HG02840 (cell line): Measurements from ENCODE around the gene ZHX3.

ENCODE experiments used
- ATAC-seq: cut with Tn5 transposase; IDR thresholded peaks from one replicate; pipeline ENCODE4 v1.9.1; 2021; ENCODE audit warnings: mild to moderate bottlenecking, moderate library complexity, moderate number of reproducible peaks; ENCODE audit not compliant: unreplicated experiment, low FRiP score

ZHX3 gene

GRCh38 chr20:41304424-41305079 is 13.0 kb downstream of the ZHX3 start:
- no peak for ATAC-seq

GRCh38 chr20:41304002-41304401 is 13.5 kb downstream of the ZHX3 start:
- no peak for ATAC-seq

- ATAC-seq, result no peak
These were observed 16.6 kb downstream of the ZHX3 start for GRCh38 chr20:41300886-41301285.

DNA sequence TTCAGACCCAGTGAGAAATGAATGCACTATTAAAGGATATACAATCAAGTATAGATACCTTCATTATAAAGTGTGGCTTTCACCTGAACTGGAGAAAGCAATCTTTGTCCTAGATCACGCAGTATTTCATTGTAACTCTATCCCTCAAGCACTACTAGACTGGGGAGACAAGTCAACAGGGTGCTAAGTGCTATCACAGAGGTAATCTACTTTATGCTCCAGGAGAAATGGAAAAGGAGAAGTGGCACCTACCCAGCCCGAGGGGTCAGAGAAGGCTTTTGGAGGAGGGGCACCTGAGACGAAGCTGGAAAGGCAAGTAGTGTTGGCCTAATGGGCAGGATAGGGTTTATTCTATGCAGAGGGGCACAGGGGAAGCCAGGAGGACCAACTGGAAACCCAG is 17.1 kb downstream of the ZHX3 start:
- ATAC-seq, result no peak

GRCh38 chr20:41299899-41300298 is 17.6 kb downstream of the ZHX3 start:
- no peak for ATAC-seq

DNA sequence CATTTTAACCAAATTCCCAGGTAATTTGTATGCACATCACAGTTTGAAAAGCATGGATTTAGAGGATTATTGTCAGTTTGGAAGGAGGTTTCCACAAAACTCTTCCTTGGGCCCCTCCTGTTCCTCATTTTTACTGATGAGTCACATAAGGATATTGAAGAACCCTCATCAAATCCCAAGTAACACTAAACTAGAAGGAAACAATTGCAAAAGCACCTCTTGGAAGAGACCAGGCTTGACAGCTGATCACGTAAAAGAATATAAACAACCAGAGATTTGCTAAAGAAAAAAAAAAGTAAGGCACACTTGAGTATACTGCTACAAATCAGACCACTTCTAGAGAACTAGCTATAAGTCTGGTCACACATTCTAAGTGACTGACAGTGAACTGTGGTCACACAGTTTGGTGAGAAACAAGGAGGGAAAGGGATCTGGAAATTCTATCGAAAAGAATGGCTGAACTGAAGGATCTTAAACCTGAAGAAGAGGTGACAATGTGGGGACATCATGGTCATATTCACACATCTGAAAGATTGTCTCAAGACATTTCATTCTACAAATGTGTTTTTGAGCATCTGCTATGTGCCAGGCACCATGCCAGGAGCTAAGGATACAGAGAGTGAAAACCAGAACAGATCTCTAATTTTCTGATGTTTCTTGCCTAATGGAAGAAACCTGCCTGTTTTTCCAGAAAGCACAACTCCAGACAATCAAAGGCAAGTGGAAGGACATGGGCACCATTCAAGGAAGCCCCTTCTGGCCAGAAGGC is 24.1 kb downstream of the ZHX3 start:
- no peak for ATAC-seq

GRCh38 chr20:41290804-41291389 is 26.6 kb downstream of the ZHX3 start:
- ATAC-seq, result no peak

GRCh38 chr20:41287327-41287726 is 30.2 kb downstream of the ZHX3 start:
- no peak for ATAC-seq

GRCh38 chr20:41286240-41286851 is 31.2 kb downstream of the ZHX3 start:
- no peak for ATAC-seq

DNA sequence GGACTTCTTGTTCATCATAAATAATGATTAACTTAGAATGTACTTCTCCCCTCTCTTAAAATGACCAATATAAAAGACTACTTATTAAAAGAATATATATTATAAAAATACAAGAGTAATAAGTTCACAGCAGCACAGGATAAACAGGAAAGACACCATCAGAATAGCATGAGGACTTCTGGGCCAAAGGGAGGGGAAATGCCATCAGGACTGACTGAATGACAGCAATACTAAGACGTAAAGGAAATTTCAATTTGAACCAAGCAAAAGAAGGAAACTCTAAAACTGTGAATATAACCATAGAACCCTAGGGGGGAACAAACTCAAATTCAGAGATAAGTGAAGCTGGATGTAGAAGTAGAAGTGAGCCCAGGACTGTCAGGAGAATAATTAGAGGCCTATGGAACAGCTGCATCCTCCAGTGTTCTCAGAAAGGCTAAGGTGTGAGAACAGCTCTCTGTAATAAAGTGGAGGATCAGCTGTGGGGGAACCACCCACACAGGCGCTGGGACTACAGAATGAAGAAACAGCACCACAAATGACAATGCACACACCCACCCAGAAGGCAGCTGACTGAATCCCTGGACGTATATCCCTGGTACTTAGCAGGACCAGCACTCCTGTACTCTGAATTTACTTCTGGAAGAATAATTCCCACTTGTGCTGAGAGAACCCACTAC is 37.8 kb downstream of the ZHX3 start:
- no peak for ATAC-seq

DNA sequence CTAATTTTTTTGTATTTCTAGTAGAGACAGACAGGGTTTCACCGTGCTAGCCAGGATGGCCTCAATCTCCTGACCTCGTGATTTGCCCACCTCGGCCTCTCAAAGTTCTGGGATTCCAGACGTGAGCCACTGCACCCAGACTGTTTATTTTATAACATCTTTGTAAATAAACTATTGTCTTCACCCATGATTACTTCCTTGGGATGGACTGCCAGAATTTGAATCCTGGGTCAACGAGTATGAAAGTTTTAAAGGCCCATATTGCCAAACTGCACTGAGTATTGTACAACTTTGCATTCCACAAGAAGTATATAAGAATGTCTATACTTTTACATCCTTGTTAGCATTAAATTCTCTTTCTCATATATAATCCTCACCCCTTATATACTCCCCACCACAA is 38.6 kb downstream of the ZHX3 start:
- ATAC-seq, result no peak

DNA sequence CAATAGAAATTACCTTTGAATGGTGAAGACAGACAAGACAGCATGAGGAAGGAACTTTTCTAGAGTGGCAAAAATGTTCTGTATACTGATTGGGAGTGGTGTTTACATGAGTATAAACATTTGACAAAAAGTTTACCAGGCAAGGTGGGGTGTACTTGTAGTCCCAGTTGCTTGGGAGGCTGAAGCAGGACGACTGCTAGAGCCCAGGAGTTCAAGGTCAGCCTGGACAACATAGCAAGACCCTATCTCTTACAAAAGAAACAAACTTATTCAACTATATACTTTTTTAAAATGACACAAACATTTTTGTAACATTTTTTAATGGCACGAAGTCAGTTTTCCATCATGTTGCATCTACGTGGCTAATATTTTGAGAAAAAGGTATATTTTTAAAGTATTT is 40.5 kb downstream of the ZHX3 start:
- ATAC-seq, result no peak

DNA sequence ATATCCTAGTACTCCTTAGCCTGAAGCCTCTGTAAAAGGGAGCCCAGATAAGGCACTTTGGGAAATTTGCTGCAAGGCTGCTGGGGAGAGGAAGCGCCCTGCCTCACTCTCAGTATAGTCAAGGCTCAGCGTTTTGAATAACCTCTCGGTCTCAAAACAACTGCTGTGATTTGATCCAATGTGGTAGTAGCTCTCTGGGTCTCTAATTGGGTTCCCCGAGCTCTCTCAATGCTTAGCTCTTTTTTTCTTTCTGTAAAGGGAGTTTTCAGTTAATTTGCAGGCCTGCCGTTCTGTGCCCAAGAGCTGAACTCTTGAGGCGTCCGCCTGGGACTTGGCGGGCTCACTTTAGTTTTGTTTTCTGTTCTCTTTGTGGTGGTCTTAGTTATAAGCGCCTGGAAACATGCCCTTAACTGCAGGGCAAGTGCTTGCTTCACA is 41.2 kb downstream of the ZHX3 start:
- no peak for ATAC-seq

- no peak for ATAC-seq
These were observed 42.2 kb downstream of the ZHX3 start for GRCh38 chr20:41275301-41275731.

DNA sequence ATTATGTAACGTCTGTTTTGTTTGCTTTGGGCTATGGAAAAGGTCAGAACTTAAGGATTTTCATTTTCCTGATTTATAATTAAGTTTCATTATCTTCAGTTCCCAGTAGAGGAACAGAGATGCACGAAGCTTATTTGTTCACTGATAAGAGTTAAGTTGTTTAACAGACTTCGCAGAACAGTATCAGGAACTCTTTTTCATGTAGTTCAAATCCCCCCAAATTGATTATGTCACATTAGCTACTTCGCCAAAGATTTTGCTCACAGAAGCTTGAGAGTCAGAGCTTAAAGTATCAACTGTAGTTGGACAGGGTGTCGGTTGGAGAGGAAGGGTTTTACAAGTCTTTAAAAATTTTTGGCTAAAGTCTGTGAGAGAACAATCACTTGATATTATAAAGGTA is 43.4 kb downstream of the ZHX3 start:
- ATAC-seq, result no peak

- ATAC-seq, result no peak
These were observed 44.1 kb downstream of the ZHX3 start for GRCh38 chr20:41273445-41273844.

- ATAC-seq, result no peak
These were observed 45.2 kb downstream of the ZHX3 start for GRCh38 chr20:41272339-41272738.

- no peak for ATAC-seq
These were observed 48.4 kb downstream of the ZHX3 start for GRCh38 chr20:41268917-41269652.

GRCh38 chr20:41268402-41268801 is 49.1 kb downstream of the ZHX3 start:
- no peak for ATAC-seq

- ATAC-seq, result no peak
These were observed 51.6 kb downstream of the ZHX3 start for GRCh38 chr20:41265938-41266337.
